OCI-LY3 (cell line): Measurements from ENCODE around the gene CDC5L.
"Not testable (repeated sequence)": the region's sequence is repeated elsewhere in the genome, so short reads cannot be mapped to it uniquely, and the experiment has no call there.

Experiments used
- EZH2phosphoT487 ChIP-seq: fragments of 200-600 bp; shearing (Covaris generic); IDR thresholded peaks from 2 replicates; pipeline ENCODE4 v1.6.1; 2018; ENCODE audit warnings: antibody characterized with exemption, mixed run types, low read depth
- TF ChIP-seq, protein P1 (sequence below): fragments of 200-600, 300-600 bp; sonication (generic); IDR thresholded peaks from 2 replicates; pipeline ENCODE4 v1.5.1; 2014; ENCODE audit warnings: antibody characterized with exemption, low read length, low read depth

DNA sequence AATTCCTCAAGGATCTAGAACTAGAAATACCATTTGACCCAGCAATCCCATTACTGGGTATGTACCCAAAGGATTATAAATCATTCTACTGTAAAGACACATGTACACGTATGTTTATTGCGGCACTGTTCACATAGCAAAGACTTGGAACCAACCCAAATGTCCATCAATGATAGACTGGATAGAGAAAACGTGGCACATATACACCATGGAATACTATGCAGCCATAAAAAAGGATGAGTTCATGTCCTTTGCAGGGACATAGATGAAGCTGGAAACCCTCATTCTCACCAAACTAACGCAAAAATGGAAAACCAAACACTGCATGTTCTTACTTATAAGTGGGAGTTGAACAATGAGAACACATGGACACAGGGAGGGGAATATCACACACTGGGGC is 40.7 kb upstream of the CDC5L start:
- TF ChIP-seq, protein P1, sequence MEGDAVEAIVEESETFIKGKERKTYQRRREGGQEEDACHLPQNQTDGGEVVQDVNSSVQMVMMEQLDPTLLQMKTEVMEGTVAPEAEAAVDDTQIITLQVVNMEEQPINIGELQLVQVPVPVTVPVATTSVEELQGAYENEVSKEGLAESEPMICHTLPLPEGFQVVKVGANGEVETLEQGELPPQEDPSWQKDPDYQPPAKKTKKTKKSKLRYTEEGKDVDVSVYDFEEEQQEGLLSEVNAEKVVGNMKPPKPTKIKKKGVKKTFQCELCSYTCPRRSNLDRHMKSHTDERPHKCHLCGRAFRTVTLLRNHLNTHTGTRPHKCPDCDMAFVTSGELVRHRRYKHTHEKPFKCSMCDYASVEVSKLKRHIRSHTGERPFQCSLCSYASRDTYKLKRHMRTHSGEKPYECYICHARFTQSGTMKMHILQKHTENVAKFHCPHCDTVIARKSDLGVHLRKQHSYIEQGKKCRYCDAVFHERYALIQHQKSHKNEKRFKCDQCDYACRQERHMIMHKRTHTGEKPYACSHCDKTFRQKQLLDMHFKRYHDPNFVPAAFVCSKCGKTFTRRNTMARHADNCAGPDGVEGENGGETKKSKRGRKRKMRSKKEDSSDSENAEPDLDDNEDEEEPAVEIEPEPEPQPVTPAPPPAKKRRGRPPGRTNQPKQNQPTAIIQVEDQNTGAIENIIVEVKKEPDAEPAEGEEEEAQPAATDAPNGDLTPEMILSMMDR: not testable (repeated sequence)
- TF ChIP-seq EZH2phosphoT487: not testable (repeated sequence)
